Measurements from ENCODE around the gene CCNDBP1.

GRCh38 chr15:43194795-43195194 lies 9.6 kb downstream of the CCNDBP1 start:
- no peak for TF ChIP-seq SIN3A (IDR thresholded peaks at IDR 0.05; ENCODE audit: borderline replicate concordance, insufficient read depth, low read depth, low read length)
- TF ChIP-seq, protein P1, sequence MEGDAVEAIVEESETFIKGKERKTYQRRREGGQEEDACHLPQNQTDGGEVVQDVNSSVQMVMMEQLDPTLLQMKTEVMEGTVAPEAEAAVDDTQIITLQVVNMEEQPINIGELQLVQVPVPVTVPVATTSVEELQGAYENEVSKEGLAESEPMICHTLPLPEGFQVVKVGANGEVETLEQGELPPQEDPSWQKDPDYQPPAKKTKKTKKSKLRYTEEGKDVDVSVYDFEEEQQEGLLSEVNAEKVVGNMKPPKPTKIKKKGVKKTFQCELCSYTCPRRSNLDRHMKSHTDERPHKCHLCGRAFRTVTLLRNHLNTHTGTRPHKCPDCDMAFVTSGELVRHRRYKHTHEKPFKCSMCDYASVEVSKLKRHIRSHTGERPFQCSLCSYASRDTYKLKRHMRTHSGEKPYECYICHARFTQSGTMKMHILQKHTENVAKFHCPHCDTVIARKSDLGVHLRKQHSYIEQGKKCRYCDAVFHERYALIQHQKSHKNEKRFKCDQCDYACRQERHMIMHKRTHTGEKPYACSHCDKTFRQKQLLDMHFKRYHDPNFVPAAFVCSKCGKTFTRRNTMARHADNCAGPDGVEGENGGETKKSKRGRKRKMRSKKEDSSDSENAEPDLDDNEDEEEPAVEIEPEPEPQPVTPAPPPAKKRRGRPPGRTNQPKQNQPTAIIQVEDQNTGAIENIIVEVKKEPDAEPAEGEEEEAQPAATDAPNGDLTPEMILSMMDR (IDR thresholded peaks at IDR 0.05), result no peak
- TF ChIP-seq TCF7L2 (IDR thresholded peaks at IDR 0.05; ENCODE audit: low read depth, low read length), result no peak
- TF ChIP-seq REST (IDR thresholded peaks at IDR 0.05; ENCODE audit: insufficient read depth in 1 of 2, low read depth in 2 of 2, low read length in 1 of 2), result no peak
- TF ChIP-seq POLR2AphosphoS5 (IDR thresholded peaks at IDR 0.05; ENCODE audit: low read depth, low read length), result no peak
